Islet precursor cell (in vitro differentiated cells): ENCODE results near the gene DDAH2.

Experiments
- DNase-seq: peaks from one replicate; pipeline ENCODE4 v3.0.0-alpha.2; 2018

DDAH2 gene

DNA sequence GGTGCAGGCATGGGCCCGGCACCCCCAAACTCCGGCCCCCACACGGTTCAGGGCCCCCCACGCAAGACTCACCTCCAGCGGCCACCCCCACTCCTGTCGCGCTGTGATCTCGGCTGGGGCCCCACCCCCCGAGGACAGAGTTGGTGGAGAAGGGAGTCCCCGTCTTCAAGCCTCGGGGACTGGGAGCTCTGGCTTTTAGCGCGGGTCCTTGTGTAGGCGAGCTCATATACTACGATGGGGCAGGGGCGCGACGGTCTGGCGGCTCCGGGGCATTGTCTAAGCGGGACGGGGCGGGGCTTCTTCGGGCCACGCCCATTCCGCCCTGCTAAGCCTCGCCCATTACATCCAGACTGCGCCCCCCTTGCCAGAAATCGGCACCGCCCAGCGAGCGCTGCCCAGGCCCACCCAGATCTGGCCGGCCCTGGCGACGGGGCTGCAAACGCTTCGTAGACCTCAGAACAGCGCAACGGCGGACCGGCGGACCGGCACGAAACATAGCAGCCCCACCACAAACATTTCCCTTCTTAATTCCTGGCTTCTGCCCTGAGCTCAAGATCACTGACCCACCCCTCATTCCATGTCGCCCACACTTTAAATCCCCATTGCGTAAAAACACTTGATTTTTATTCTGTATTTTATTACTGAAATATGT is 1.0 kb upstream of the DDAH2 start:
- peak; percentile 97 for DNase-seq

DNA sequence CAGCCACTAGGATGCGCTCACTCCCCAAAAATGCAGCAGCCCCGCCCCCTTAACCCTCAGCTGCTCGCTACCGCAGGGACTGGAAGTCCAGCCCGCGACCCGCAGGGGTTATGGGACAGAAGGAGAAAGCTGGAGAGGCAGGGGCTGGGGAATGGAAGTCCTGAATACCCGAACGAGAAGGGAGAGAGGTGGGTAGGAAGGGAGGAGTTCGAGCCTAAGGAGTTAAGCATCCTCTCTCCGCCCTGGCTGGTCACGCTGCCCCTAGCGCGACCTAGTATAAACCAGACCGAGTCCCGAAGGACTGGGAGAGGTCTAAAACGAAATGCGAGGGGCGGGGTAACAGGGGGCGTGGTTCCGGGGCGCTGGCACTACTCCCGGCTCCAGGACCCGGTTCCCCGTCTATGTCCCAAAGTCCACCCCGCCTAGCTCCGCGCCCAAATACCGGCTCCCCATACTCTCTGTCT is 448 bp upstream of the DDAH2 start:
- DNase-seq: peak; percentile 94

DNA sequence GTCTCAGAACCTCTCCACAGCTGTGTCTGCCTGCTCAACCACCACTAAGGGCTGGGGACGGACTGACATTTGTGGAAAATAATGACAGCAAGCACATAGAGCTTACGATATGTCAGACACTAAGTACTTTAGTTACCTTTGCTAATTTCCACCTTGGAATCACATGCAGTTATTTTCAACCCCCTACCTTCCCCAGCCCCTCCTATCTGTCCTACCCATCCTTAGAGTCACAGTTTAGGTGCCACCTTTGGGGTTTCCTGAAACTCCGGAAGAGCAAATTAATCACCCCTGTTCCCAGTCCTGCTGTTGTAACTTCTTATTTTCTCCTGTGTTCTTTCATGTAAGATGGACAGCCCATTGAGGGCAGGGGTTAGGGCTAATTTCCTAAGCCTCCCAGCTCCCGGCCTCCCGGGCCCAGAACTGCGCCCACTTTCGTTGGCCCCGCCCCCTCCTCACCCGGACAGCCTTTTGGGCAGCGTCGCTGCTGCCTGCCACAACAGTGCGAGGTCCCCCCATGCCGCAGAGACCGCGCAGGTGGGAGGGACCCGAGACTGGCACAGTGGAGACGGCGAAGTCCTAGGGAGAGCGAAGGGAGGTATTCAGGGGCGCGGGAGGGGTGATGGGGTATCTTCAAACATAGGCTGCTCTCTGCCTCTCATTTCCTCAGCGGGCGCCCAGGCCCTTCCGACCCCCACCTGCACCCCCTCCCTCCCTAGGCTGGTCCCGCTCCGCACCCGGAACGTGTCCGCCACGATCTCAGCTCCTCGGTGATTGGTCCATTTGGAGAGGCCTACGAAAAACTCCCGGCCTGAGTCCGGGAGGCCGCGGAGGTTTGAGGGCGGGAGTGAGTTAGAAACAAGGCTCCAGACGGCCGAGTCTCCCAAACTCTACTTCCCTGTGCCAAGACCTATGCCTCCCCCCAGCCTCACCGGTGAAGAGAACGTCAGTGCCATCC is 1.1 kb downstream of the DDAH2 start:
- DNase-seq: no peak

- DNase-seq: no peak
Observed at GRCh38 chr6:31727034-31727716, 1.9 kb downstream of the DDAH2 start.

DNA sequence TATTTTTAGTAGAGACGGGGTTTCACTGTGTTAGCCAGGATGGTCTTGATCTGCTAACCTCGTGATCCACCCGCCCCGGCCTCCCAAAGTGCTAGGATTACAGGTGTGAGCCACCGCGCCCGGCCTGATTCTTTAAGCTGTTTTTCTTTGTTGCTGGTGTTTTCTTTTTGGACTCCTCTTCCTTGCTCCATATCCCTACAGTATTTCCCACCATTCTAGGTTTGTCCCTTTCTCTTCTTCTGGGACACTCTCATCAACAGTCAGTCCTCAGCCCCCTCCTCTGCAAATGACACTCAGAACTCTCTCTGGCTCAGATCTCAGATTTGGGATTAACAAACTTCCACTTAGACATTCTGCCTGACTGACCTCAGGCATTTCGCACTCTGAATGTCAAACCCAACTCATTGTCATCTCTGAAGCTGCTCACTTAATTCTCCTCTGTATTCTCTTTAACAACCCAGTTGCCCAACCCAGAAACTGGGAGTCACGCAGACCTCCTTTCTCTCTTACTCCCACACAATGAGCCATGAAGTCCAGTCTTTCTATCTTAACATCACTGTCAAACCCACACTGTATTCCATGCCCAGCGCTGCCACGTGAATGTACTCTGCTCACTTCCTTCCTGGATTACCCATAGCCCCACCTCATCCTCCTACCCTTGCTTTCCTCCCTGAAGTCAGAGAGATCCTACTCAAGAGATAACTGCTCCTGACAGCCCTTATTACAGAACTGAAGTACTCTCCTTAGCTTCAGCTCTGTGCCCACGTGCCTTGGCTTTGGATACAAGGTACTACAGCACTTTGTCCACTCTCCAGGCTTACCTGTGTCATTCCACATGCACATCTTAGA is 3.4 kb downstream of the DDAH2 start:
- DNase-seq: no peak

- no peak for DNase-seq
Observed at GRCh38 chr6:31723980-31724691, 5.0 kb downstream of the DDAH2 start.

DNA sequence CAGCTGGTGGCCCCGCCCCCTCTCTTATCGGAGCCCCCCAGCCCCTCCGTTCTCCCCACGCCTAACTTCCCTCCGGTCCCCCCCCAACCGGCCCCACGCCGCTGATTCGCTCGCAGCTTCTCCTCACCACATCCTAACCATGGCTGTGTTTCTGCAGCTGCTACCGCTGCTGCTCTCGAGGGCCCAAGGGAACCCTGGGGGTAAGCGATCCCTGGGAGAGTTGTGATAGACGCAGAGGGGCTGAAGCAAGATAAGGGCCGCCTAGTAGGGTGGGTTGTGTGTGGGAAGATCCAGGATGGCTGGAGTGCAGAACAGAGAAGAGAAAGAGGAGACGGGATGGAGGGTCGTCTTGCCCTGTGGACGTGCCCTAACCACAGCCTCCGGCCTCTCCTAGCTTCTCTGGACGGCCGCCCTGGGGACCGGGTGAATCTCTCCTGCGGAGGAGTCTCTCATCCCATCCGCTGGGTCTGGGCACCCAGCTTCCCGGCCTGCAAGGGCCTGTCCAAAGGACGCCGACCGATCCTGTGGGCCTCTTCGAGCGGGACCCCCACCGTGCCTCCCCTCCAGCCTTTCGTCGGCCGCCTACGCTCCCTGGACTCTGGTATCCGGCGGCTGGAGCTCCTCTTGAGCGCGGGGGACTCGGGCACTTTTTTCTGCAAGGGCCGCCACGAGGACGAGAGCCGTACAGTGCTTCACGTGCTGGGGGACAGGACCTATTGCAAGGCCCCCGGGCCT is 5.7 kb downstream of the DDAH2 start, which contains the start of gene MPIG6B:
Gene MPIG6B (plus strand): TSS at position 129 of the 735 bp plus-strand sequence. CDS start 11 bp downstream, at position 140.
- DNase-seq: peak; percentile 42

- DNase-seq: no peak
Observed at GRCh38 chr6:31722173-31722572, 6.9 kb downstream of the DDAH2 start.

GRCh38 chr6:31721351-31722020 is 7.6 kb downstream of the DDAH2 start, which contains the start of gene LY6G6C:
TSS of gene LY6G6C (minus strand) at chr6:31721746. CDS start at chr6:31721679, 67 bp downstream.
- DNase-seq: peak; percentile 47

GRCh38 chr6:31720196-31720770 is 8.8 kb downstream of the DDAH2 start:
- DNase-seq: peak; percentile 51

GRCh38 chr6:31719001-31719400 is 10.1 kb downstream of the DDAH2 start:
- no peak for DNase-seq

GRCh38 chr6:31718265-31718664 is 10.8 kb downstream of the DDAH2 start:
- DNase-seq: peak; percentile 79

- peak; percentile 89 for DNase-seq
Observed at GRCh38 chr6:31717499-31718222, 11.4 kb downstream of the DDAH2 start.

DNA sequence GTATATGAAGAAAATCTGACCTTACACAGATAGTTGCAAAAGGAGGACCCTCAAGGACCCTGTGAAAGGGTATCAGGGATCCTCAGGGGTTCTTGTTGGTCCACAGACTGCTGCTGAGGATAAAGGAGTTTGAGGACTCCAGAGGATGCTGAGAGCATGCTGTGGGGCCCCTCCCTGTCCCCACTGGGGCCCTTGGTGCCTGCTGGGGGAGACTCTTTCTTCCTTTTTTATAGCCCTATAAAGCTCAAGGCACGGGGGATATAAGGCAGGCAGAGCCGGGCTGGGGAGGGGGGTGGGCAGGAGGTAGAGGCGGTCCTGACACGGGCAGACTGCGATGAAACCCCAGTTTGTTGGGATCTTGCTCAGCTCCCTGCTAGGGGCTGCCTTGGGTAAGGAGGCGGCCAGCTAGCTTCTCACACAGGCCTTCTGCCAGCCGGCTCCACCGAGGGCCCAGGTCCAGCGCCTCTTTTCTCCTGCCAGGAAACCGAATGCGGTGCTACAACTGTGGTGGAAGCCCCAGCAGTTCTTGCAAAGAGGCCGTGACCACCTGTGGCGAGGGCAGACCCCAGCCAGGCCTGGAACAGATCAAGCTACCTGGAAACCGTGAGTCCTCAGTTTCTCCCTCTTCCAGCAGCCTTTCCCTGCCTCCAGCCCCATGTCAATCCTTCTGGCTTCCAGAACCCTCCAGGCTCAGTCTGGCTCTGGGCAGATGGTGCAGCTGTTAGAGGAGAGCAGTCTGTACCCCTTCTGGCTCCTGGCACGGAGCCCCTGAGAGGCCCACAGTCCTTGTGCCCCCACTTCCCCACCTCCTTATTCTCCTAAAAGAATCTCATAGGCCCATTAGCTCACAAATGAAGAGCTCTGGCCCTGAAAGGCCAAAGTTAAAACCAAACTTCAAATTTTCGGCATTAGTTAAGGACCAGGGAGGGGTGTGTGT is 13.8 kb downstream of the DDAH2 start, which contains the start of gene LY6G6D:
Gene LY6G6D (plus strand): TSS at position 327 of the 937 bp plus-strand sequence. CDS start 8 bp downstream, at position 335.
- no peak for DNase-seq

DNA sequence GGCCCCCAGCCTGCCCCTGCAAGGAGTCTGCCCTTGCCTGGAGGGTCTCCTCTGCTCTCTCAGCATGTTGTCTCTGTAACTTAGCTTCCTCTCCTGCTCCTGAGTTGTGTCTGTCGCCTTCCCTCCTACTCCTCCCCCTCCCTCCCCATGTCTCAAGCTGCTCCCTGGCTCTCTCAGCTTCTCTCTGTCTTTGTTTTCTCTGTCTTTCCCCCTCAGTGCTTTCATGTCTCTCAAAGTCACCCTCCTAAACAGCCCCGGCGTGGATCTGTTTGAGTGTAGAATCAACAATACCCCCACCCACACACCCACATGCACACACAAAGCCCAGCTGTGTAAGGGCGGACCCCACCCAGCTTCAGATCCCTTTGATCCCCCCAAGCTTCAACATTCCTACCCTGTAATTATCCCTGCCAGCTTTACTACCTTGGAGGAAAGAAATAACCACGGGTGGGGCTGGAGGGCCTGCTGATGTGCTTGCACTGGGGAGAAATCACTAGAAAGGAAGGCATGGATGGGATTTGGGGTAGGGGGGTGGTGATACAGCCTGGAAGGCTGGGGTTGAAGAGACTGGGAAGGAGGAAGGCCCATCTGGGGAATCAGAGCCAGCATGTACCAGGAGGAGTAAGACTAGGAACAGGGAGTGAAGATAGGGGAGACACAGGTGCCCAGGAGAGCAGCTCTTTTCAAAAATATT is 15.0 kb downstream of the DDAH2 start:
- peak; percentile 76 for DNase-seq

DNA sequence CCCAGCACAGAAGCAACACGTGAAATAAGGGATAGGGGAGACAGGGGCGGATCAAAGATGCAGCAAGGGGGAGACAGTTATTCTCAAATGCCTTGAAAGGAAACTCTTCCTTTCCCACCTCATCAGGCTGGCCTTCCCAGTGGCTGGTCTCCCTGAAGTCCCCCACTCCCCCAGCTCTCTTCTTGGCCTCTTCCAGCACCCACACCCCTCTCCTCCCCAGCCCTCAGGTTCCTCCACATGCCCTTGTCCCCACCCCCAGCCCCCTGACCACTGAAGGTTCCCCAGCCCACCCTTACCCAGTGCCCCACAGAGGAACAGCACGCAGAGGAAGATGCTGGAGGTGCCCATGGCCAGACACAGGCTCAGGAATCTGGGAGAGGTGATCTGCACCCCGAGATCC is 15.6 kb downstream of the DDAH2 start:
- no peak for DNase-seq

- DNase-seq: no peak
Observed at GRCh38 chr6:31712296-31712695, 16.8 kb downstream of the DDAH2 start.
